Psoas muscle (tissue), 8 donors: ENCODE measurements around the gene PYGO2. TPM values are rescaled to one million over a fixed set of nuclear protein-coding genes. Genes with fewer than 3 reads are reported as not detected.
"Not testable (repeated sequence)": the region's sequence is repeated elsewhere in the genome, so short reads cannot be mapped to it uniquely, and the experiment has no call there.

Experiments
- ATAC-seq, 4 donors: fragments of 200-7000 bp; cut with Tn5 transposase; one replicate each; pipeline ENCODE4 v1.9.1; 2020; ENCODE audit warnings: moderate library complexity in 3 of 4, mild to moderate bottlenecking in 2 of 4
- DNase-seq, 2 donors: peaks; one replicate each; pipeline ENCODE4 v3.0.0-alpha.2; 2020
- H3K27ac ChIP-seq: fragments of 200-600 bp; one replicate; pipeline ENCODE4 v1.8.0; 2022
- H3K27me3 ChIP-seq, 3 donors: fragments of 200-600 bp in 1 of 3; one replicate each; pipeline versions ENCODE4 v1.6.1 to v1.8.0; 2013 to 2022; ENCODE audit warnings: low read length in 2 of 3, mild to moderate bottlenecking in 2 of 3, moderate library complexity in 1 of 3; ENCODE audit not compliant: insufficient read depth in 3 of 3
- H3K36me3 ChIP-seq, 2 donors: fragments of 200-600 bp in 1 of 2; one replicate each; pipeline versions ENCODE4 v1.6.1 to v1.8.0; 2013 to 2022; ENCODE audit warnings: low read depth in 1 of 2, mild to moderate bottlenecking in 1 of 2, moderate library complexity in 1 of 2; ENCODE audit not compliant: insufficient read depth in 1 of 2
- H3K4me1 ChIP-seq: fragments of 200-600 bp; one replicate; pipeline ENCODE4 v1.8.0; 2022
- H3K4me3 ChIP-seq: fragments of 200-600 bp; one replicate; pipeline ENCODE4 v1.8.0; 2022; ENCODE audit warnings: mild to moderate bottlenecking
- H3K9me3 ChIP-seq: fragments of 200-600 bp; one replicate; pipeline ENCODE4 v1.8.0; 2022
- CTCF ChIP-seq: fragments of 200-600 bp; IDR thresholded peaks from one replicate; pipeline ENCODE4 v1.8.0; 2022; ENCODE audit warnings: antibody characterized with exemption
- WGBS, 3 donors: extraction: QIAGEN DNeasy Blood & Tissue Kit; methylation state at CpG; one replicate each; pipeline versions ENCODE4 v1.1.6 to v1.1.7; 2013; 5-methylcytosine and 5-hydroxymethylcytosine counted together
- intact Hi-C, 2 donors: fragments of 100-400 bp; cut with DNase I; formaldehyde crosslinking; loops; one replicate each; pipeline versions ENCODE4 v1.11.0 to v1.14.2; 2022
- polyA plus RNA-seq, 3 donors: library from polyadenylated mRNA; stranded (reverse); fragments of 200-250 nt; gene quantifications; one replicate each; pipeline ENCODE4 v1.2.3, GENCODE V29; 2013
- total RNA-seq, 4 donors: library from RNA; stranded (reverse); fragmentation: NEBNext Ultra II Directional in 2 of 4; extraction: Animal tissue kit (Norgen Biotek cat#: 25700) in 2 of 4; gene quantifications; one replicate each; pipeline versions ENCODE4 v1.2.1 to v1.2.4, GENCODE V29; 2021 to 2023
- donor health status: healthy with polysubstance abuse.
- donor health status: DM: no; HTN: no; CAD: no; lungs with moderate emphysema.
- donor health status: Bipolar disorder and iron deficiency.
- donor health status: healthy.
- donor health status: DM: yes; HTN: yes; CAD: no.
- donor health status: DM: no; HTN: no; CAD: no.
- donor health status: DM: no; HTN: no; CAD: no.
- donor health status: DM: yes; HTN: yes; CAD: no.

The PYGO2 gene
- total and polyA plus RNA-seq, 7 donors: 13.1 to 24.0 (median 16.9) TPM

DNA sequence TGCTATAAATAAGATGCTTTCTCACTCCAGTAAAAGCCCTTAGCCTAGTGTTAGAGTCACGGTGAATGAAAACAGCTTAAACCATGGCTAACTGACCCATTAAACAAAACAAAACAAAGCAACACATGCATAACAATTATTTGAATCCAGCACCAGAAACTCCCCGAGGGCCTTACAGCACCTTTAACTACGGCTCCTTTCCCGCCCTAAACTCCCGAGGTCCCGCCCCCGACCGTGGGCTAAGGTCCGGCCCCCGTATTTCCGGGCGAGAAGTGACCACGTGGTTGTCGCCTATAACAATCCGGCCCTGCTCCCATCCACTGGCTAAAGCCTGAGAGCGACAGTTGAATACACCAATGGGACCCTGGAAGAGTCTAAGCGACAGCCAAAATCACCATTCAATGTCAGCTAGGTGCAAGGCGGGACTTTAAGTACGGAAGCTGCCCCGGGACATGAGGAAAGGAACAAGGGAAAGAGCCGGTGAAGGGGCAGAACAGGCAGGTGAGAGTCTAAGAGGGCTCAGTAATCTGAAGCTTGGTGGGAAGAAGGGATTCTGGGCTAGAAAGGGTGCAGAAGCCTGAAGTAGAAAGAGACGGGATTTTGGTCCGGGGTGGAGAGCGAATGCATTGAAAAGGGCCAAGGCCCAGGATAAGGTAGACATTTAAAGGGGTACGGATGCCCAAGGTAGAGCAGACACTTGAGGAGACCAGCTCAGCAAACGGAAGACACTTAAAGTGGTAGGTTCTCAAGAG, 21.5 kb upstream of the PYGO2 start, which contains the start of gene FLAD1:
Gene FLAD1 (plus strand): TSS at position 448 of the 752 bp plus-strand sequence. CDS start 351 bp downstream, outside the sequence.
- Histone ChIP-seq H3K27me3 (no peaks in the 10 kb centered on the region), H3K4me1 (peaks cover 17% of the 10 kb centered on the region), H3K4me3 (peak within 1 kb of the TSS; percentile 72), H3K27ac (peak within 1 kb of the TSS; percentile 75), H3K36me3 (peaks cover 3 to 15% of the 10 kb centered on the region in 2 donors), H3K9me3 (no peaks in the 10 kb centered on the region)
- intact Hi-C loops: no loop called here
- DNase-seq: peak; percentile 92 to 96
- TF ChIP-seq CTCF: no peak
- ATAC-seq: peak; percentile 99 to 100 (median 100)
- 0 to 1% (median 0%) methylated on average over 26 of the region's 26 CpGs for WGBS, 3 donors

GRCh38 chr1:154982341-154982740, 20.8 kb upstream of the PYGO2 start:
- H3K4me3 ChIP-seq: peak overlapping the region; percentile 72
- no peaks in the 10 kb centered on the region for H3K9me3 ChIP-seq
- intact Hi-C loops: no loop called here
- DNase-seq (no peak), ATAC-seq (no peak)
- no peak for TF ChIP-seq CTCF
- 55 to 70% (median 69%) methylated on average over 4 to 6 of the region's 6 CpGs for WGBS, 3 donors
- H3K27ac ChIP-seq: peak overlapping the region; percentile 32
- no peaks in the 10 kb centered on the region for H3K27me3 ChIP-seq
- peaks cover 3 to 11% of the 10 kb centered on the region in 2 donors for H3K36me3 ChIP-seq
- peaks cover 17% of the 10 kb centered on the region for H3K4me1 ChIP-seq

- ATAC-seq: no peak
- H3K27me3 ChIP-seq: no peaks in the 10 kb centered on the region
Observed at GRCh38 chr1:154978360-154978759, 16.8 kb upstream of the PYGO2 start.

DNA sequence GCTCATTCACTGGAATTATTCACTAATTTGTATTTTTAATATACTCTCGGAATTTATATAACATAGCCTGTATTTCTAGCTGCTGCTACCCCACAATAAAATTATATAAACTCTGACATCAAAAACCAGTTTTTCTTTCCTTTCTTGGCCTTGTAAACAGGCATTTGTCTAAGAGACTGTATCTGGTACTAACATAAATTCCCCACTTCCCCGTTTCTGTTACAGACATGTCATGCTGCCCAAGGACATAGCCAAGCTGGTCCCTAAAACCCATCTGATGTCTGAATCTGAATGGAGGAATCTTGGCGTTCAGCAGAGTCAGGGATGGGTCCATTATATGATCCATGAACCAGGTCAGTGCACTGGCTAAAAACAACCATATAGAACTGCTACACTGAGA, 16.2 kb upstream of the PYGO2 start:
- H3K9me3 ChIP-seq, DNase-seq, H3K4me3 ChIP-seq, H3K27ac ChIP-seq, H3K27me3 ChIP-seq, ATAC-seq, intact Hi-C loops: not testable (repeated sequence)
- 70 to 81% (median 75%) methylated on average over 3 of the region's 3 CpGs for WGBS, 3 donors
- Histone ChIP-seq H3K4me1 (peaks cover 25% of the 10 kb centered on the region), H3K36me3 (peaks cover 3 to 11% of the 10 kb centered on the region in 2 donors)

More at GRCh38 chr1:154978360-154978759, 16.8 kb upstream of the PYGO2 start:
- no peak for DNase-seq
- H3K9me3 ChIP-seq: no peaks in the 10 kb centered on the region
- WGBS, 3 donors: 92 to 99% (median 96%) methylated on average over 3 of the region's 3 CpGs
- intact Hi-C loops: no loop called here
- no peak overlapping the region for H3K4me3 ChIP-seq
- H3K27ac ChIP-seq: no peak overlapping the region
- no peak for TF ChIP-seq CTCF
- peaks cover 21% of the 10 kb centered on the region for H3K4me1 ChIP-seq
- peaks cover 3 to 11% of the 10 kb centered on the region in 2 donors for H3K36me3 ChIP-seq

DNA sequence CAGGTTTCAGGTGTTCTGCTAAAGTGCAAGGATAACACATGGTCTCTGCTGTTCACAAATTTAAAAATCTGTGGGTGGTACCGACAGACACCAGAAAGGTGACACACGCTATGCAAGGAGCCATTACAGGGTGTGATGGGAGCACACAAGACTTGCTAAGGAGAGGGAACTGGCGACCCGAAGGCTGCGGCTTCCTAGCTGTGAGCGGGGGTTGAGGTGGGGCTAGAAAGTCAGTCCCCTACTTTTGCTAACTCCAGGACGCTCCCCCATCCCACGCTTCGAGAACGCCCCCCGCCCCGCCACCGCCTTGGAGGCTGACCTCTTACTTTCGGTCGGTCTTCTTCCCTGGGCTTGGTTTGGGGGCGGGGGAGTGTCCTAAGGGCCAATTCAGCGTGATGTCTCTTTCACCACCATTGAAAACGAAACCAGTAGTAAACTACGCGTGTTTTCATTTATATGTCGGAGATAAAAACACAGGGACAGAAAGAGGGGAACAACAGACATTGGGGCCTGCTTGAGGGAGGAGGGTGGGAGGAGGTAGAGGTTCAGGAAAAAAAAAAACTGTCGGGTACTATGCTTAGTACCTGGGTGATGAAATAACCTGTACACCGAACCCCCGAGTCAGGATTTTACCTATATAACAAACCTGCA, 14.0 kb upstream of the PYGO2 start:
- Histone ChIP-seq H3K9me3 (no peaks in the 10 kb centered on the region), H3K27ac (peak overlapping the region; percentile 99), H3K36me3 (peaks cover 3 to 11% of the 10 kb centered on the region in 2 donors), H3K27me3 (no peaks in the 10 kb centered on the region), H3K4me1 (peaks cover 39% of the 10 kb centered on the region), H3K4me3 (peak overlapping the region; percentile 84)
- TF ChIP-seq CTCF: no peak
- whole genome bisulfite sequencing, 3 donors: 0 to 1% (median 1%) methylated on average over 24 of the region's 24 CpGs
- DNase-seq: peak; percentile 58 to 63
- intact Hi-C loops: loop anchor here in 1 of 2 donors (2.0 kb wide), 1 partner anchor 27 kb away; the partner anchor contains the start of gene ZBTB7B
- ATAC-seq: no peak
